Anterior cingulate cortex (tissue), 58 donors: ENCODE results near the gene GPR161.
"Not testable (repeated sequence)": the region's sequence is repeated elsewhere in the genome, so short reads cannot be mapped to it uniquely, and the experiment has no call there.

Experiments
- DNase-seq, 58 donors: peaks; one replicate each; lab custom pipeline; 2025; lab: John Stamatoyannopoulos, UW

GPR161 gene

GRCh38 chr1:168089979-168090337 is 46.8 kb downstream of the GPR161 start:
- DNase-seq: no peak

GRCh38 chr1:168089326-168089978 is 47.3 kb downstream of the GPR161 start:
- DNase-seq: no peak

DNA sequence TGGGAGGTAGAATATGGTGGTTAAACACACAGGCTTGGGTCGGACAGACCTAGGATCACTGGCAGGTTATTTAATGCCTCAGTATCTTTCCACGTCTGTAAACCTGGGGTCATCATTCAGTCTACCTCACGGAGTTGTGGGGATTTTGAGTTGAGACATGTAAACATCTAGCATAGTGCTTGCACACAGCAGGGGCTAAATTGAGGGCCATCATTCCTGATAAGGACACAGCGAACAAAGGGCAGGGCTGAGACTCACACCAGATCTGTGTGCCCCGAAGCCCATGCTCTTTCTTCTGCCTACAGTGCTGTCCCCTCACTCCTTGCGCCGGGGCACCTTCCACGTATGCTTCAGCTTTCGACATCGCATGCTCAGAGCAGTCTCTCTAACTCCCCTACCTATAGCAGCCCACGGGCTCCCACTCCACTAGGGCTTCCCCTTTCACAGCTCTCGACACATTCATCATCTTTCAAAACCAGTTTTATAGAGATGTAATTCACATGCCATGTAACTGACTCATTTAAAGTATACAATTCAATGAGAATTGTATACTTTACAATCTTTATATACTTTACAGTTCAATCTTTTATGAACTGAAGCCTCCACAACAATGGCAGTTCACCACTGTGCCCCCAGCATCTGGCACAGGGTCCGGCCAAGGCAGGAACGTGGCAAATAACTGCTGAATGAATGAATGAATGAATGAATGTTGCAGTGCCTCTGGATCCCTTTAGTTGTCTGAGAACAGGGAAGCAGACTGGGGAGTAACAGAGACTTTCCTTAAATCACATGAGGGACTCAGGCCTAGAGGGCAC is 48.0 kb downstream of the GPR161 start:
- DNase-seq: no peak

DNA sequence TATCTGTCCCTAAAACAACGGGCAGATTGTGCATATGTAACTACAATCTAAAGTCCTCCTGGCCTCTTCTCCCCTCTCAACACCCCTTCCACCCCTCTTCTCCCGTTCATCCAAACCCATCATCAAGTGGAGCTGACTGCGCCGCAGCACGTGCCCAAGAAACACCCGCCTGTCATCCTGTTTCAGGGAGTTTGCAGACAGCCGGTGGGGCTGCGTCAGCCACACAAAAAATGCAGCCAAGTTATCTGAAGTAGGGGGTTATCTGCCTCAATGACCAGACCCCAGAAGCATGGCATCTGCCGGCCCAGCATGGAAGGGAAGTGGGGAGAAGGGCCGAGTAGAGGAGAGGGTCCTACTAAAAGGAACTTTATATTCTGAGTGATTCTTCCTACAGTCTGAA is 49.0 kb downstream of the GPR161 start:
- no peak for DNase-seq

DNA sequence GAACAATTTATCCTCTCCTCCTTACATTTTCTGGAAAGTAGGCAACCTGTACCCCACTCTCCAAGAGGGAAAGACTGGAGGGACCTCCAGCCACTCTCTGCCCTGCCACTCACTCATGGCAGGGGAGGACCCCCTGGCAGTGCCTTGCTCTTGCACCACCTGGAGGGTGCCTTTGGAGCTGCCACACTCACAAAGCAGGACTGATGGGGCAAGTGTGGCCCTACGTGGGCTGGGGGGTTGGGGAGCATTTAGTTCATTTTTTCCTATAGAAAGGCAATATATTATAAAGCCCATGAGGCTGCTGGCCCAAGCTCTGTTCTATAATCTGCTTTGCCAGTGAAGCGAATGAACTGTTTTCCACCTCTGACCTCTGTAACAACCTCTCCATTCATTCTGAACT is 50.3 kb downstream of the GPR161 start:
- no peak for DNase-seq

GRCh38 chr1:168085401-168085872 is 51.3 kb downstream of the GPR161 start:
- peak in 24 of 58 donors; percentile 15 to 75 (median 30) for DNase-seq

- peak in 9 of 58 donors; percentile 6 to 58 (median 19) for DNase-seq
Observed at GRCh38 chr1:168084396-168085231, 52.1 kb downstream of the GPR161 start.

- DNase-seq: no peak
Observed at GRCh38 chr1:168083456-168084325, 53.0 kb downstream of the GPR161 start.

DNA sequence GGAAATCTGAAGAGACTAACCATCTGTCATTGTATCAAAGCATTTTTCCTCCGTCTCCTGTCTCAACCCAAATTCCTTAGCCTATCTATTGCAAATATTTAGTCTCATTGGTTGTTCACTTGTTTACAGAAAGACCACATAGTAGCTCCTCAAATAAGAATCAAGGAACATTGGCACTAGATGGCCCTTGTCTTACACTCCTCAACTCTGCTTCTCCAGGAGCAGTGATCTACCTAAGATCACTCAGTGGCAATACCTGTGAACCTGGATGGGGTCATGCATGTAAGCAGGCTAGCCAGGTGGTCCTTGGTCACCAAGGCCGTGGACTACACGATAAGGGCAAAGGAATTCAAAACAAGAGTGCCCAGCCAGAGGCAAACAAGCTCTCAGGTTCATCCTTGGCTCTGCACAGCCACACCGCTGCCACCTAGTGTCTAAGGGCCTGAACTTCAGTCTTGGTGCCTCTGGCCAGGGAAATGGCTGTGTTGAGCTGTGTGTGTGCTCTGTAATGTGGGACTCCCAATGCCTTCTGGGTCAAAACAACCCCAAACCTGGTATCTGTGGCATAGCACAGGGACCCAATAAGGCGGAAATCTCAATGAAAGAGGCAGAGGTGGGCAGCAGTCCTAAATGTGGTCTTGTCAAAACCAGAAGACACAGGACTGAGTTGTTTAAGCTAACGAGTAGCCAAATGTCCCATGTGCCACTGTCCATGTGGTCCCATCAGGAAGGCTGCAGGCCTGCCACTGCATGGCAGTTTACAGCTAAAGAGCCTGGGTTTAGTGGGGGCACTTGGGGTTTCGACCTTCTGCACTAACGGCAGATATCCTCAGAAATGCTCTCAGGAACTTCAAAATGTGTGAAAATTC is 54.5 kb downstream of the GPR161 start:
- peak in 54 of 58 donors; percentile 13 to 77 (median 52) for DNase-seq

- DNase-seq: peak in 4 of 58 donors; percentile 8 to 46 (median 16)
Observed at GRCh38 chr1:168081373-168082007, 55.2 kb downstream of the GPR161 start.

DNA sequence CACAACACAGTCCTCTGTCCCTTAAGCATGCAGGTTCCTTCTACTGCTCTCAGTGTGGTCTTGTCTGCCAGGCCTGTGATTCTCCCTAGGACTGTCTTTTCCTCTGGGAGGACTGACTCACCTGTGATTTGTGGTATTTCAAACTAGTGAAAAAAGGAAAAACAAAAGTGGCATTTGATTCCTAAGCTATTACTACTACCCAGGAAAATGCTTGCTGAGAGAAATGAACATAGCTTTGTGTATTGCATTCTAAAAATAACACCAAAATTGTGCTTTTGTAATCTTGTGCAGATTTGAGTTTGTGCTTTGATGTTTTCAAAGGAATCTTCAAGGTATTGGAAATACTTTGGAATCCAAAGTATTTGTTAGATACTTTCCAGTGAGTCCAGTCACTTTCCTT is 57.0 kb downstream of the GPR161 start:
- DNase-seq: no peak

- no peak for DNase-seq
Observed at GRCh38 chr1:168069384-168069783, 67.3 kb downstream of the GPR161 start.

DNA sequence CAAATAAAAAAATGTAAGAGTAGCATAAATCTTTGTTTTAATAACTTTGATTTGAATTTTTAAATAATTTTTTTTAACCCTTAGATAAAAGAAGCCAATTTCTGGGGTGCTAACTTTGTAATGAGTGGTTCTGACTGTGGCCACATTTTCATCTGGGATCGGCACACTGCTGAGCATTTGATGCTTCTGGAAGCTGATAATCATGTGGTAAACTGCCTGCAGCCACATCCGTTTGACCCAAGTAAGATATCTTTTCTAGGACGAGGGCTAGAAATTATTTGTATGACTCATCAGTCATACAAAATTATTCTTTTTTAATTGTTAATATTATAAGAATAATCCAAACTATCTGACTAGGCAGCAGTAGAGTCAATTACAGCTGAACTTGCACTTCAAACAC is 71.2 kb downstream of the GPR161 start:
- no peak for DNase-seq

DNA sequence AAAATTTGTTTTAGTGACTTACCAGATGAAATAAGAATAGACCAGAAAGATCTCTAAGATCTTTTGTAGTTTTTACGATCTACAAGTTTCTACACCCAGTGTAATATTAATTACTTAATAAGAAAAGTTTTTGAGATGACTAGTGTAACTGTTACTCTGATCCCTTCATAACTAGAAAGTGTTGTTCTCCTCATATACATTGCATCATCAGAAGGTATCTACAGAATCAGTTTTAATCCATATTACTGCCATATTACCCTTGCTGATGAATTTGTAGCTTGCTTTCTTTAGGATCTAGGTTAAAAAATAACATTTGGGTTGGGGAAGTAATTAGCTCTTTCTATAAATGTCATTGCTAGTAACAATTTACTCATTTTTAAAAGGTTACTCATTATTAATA is 72.5 kb downstream of the GPR161 start:
- no peak for DNase-seq

GRCh38 chr1:168057921-168058320 is 78.8 kb downstream of the GPR161 start:
- DNase-seq: no peak

DNA sequence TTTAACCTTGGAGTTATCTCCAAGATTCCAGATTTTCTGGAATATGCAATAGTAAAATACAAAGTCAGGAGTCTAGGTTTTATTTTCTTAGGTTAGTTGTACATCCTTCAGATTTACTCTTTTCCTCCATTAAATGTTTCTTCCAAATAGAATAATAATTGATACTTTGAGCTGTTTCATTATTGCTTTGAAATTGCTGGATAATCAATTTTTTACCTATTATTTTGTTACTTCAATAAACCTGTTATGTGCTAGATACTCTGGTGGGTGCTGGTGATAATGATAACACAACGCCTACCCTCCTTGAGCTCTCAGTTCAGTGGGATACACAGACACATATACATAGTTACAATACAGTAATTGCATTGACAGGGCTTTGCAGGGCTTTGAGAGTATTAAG is 79.4 kb downstream of the GPR161 start:
- no peak for DNase-seq

DNA sequence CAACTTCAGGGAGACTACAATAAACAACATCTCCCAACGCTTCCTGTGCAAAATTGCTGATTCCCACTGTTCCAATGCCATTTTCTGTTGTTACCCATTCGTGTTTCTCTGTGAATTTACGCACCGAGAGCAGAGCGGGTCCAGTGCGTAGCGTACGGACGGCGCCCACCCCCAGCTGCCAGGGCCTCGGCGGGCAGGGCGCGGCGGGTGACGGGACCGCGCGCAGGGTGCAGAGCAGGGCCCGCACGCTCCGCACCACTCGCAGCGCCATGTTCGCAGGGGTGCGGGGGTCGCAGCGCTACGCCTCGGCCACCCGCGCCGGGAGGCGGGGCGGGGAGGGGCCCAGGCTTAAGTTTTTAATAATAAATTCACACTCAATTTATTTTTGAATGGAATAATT is 80.6 kb downstream of the GPR161 start:
- DNase-seq: not testable (repeated sequence)

DNA sequence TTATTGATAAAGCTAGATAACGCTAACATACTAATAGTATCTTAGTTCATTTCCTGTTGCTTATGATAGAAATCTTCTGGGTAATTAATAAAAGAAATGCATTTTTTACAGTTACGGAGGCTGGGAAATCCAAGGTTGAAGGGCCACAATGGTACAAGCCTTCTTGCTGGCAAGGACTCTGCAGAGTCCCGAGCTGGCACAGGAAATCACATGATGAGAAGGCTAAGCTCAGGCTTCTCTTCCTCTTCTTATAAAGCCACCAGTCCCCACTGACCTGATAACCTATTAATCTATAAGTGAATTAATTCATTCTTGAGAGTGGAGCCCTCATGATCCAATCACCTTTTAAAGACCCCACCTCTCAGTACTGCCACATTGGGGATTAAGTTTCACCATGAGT is 82.6 kb downstream of the GPR161 start:
- peak in 5 of 58 donors; percentile 0 to 13 (median 3) for DNase-seq

- DNase-seq: no peak
Observed at GRCh38 chr1:168053681-168054080, 83.0 kb downstream of the GPR161 start.
